Measurements from ENCODE around the gene SERPINH1.

DNA sequence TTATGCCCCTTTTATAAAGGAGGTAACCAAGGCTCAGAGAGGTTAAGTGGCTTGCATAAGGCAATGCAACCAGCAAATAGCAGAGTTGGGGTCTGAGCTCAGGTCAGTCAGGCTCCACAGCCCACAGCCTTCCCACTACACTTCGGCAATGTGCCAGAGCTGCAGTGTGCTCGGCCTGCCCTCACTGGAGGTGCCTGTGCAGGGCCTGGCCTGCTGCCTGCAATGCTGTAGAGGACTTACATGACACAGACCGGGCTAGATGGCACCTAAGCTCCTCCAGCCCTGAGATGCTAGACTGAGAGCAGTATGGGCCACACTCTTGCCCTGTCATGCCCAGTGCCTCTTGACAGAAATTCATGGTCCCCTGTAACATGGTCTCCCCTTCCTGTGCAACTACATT, 49.8 kb downstream of the SERPINH1 start:
- TF ChIP-seq, protein P1, sequence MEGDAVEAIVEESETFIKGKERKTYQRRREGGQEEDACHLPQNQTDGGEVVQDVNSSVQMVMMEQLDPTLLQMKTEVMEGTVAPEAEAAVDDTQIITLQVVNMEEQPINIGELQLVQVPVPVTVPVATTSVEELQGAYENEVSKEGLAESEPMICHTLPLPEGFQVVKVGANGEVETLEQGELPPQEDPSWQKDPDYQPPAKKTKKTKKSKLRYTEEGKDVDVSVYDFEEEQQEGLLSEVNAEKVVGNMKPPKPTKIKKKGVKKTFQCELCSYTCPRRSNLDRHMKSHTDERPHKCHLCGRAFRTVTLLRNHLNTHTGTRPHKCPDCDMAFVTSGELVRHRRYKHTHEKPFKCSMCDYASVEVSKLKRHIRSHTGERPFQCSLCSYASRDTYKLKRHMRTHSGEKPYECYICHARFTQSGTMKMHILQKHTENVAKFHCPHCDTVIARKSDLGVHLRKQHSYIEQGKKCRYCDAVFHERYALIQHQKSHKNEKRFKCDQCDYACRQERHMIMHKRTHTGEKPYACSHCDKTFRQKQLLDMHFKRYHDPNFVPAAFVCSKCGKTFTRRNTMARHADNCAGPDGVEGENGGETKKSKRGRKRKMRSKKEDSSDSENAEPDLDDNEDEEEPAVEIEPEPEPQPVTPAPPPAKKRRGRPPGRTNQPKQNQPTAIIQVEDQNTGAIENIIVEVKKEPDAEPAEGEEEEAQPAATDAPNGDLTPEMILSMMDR (IDR thresholded peaks at IDR 0.05), result no peak
- TF ChIP-seq POLR2AphosphoS5 (IDR thresholded peaks at IDR 0.05) (no peak), POLR2A (IDR thresholded peaks at IDR 0.05) (no peak)
